ENCODE results near the gene SMO.

SMO gene

GRCh38 chr7:129197771-129198170 is 9.3 kb downstream of the SMO start:
- Histone ChIP-seq H3K27ac (no peak overlapping the region), H3K4me1 (ENCODE audit: control insufficient read depth in 1 of 2, insufficient read depth in 1 of 2, low read depth in 1 of 2, low read length in 1 of 2) (peaks cover 0 to 5% of the 10 kb centered on the region in 2 experiments), H3K4me3 (ENCODE audit: low read depth in 1 of 2, low read length in 1 of 2) (no peak overlapping the region), H3K36me3 (no peaks in the 10 kb centered on the region), H3K9me3 (no peaks in the 10 kb centered on the region), H3K27me3 (peaks cover 20% of the 10 kb centered on the region)
- no peak for TF ChIP-seq CTCF (IDR thresholded peaks at IDR 0.05)

- peaks cover 15% of the 10 kb centered on the region for H3K27me3 ChIP-seq
- no peak for TF ChIP-seq CTCF (IDR thresholded peaks at IDR 0.05)
Measured at GRCh38 chr7:129199406-129199805, 11.0 kb downstream of the SMO start.

GRCh38 chr7:129202058-129202777 is 13.8 kb downstream of the SMO start:
- Histone ChIP-seq H3K27me3 (peaks cover 14% of the 10 kb centered on the region), H3K36me3 (no peaks in the 10 kb centered on the region), H3K4me1 (ENCODE audit: control insufficient read depth in 1 of 2, insufficient read depth in 1 of 2, low read depth in 1 of 2, low read length in 1 of 2) (peaks cover 0 to 5% of the 10 kb centered on the region in 2 experiments), H3K4me3 (ENCODE audit: low read depth in 1 of 2, low read length in 1 of 2) (no peak overlapping the region), H3K9me3 (no peaks in the 10 kb centered on the region), H3K27ac (no peak overlapping the region)
- TF ChIP-seq CTCF (IDR thresholded peaks at IDR 0.05): no peak

More at GRCh38 chr7:129199406-129199805, 11.0 kb downstream of the SMO start:
- H3K36me3 ChIP-seq: no peaks in the 10 kb centered on the region
- H3K4me1 ChIP-seq (ENCODE audit: control insufficient read depth in 1 of 2, insufficient read depth in 1 of 2, low read depth in 1 of 2, low read length in 1 of 2): peaks cover 0 to 5% of the 10 kb centered on the region in 2 experiments
- no peak overlapping the region for H3K4me3 ChIP-seq (ENCODE audit: low read depth in 1 of 2, low read length in 1 of 2)
- no peaks in the 10 kb centered on the region for H3K9me3 ChIP-seq
- H3K27ac ChIP-seq: no peak overlapping the region

GRCh38 chr7:129203050-129203741 is 14.8 kb downstream of the SMO start:
- no peak overlapping the region for H3K27ac ChIP-seq
- H3K4me1 ChIP-seq (ENCODE audit: control insufficient read depth in 1 of 2, insufficient read depth in 1 of 2, low read depth in 1 of 2, low read length in 1 of 2): peaks cover 0 to 5% of the 10 kb centered on the region in 2 experiments
- H3K36me3 ChIP-seq: no peaks in the 10 kb centered on the region
- H3K9me3 ChIP-seq: no peaks in the 10 kb centered on the region
- H3K27me3 ChIP-seq: peaks cover 5% of the 10 kb centered on the region
- no peak overlapping the region for H3K4me3 ChIP-seq (ENCODE audit: low read depth in 1 of 2, low read length in 1 of 2)
- TF ChIP-seq CTCF (IDR thresholded peaks at IDR 0.05): no peak

- no peak overlapping the region for H3K27ac ChIP-seq
- H3K36me3 ChIP-seq: no peaks in the 10 kb centered on the region
- H3K9me3 ChIP-seq: no peaks in the 10 kb centered on the region
- no peaks in the 10 kb centered on the region for H3K27me3 ChIP-seq
- no peak for TF ChIP-seq CTCF (IDR thresholded peaks at IDR 0.05)
- no peak overlapping the region for H3K4me3 ChIP-seq (ENCODE audit: low read depth in 1 of 2, low read length in 1 of 2)
- H3K4me1 ChIP-seq (ENCODE audit: control insufficient read depth in 1 of 2, insufficient read depth in 1 of 2, low read depth in 1 of 2, low read length in 1 of 2): peaks cover 0 to 5% of the 10 kb centered on the region in 2 experiments
Measured at GRCh38 chr7:129205126-129205818, 16.8 kb downstream of the SMO start.
